B cell (primary cell): ENCODE measurements around the gene AAR2. TPM values are rescaled to one million over a fixed set of nuclear protein-coding genes. Genes with fewer than 3 reads are reported as not detected.

Source experiments
- ATAC-seq: fragments of 200-7000 bp; cut with Tn5 transposase; one replicate; pipeline ENCODE4 v1.10.0; 2021; ENCODE audit warnings: low read depth, mild to moderate bottlenecking, moderate number of reproducible peaks, moderate library complexity
- CTCF ChIA-PET: fragments of 350-600 bp; sonication (Branson Sonifier 250); formaldehyde crosslinking; loops from one replicate; lab custom pipeline; 2021; ENCODE audit warnings: antibody characterized with exemption, inconsistent platforms; lab: Charles Lee
- POLR2A ChIA-PET: fragments of 350-600 bp; sonication (Branson Sonifier 250); formaldehyde crosslinking; loops from one replicate; lab custom pipeline; 2021; ENCODE audit warnings: antibody characterized with exemption; lab: Charles Lee
- DNase-seq: peaks from one replicate; pipeline ENCODE4 v3.0.0; 2013
- H2AFZ ChIP-seq: 2 replicates; pipeline ENCODE4 v1.6.1; 2012; ENCODE audit warnings: mild to moderate bottlenecking, low read depth, low read length; ENCODE audit not compliant: insufficient read depth, poor library complexity, severe bottlenecking
- H3K27ac ChIP-seq, 2 donors: 1 replicate in 1 of 2; 2 replicates in 1 of 2; pipeline ENCODE4 v1.5.1; 2012 to 2013; ENCODE audit warnings: low read length in 2 of 2, mild to moderate bottlenecking in 2 of 2, moderate library complexity in 1 of 2
- H3K27me3 ChIP-seq, 4 experiments: fragments of 200-600 bp in 1 of 4; sonication (generic) in 1 of 4; replicated peaks in 1 of 4; 1 replicate in 2 of 4; 2 replicates in 2 of 4; pipeline versions ENCODE4 v1.6.1 to v1.7.0; 2013 to 2016; ENCODE audit warnings: low read length in 3 of 4, mild to moderate bottlenecking in 2 of 4, mixed read lengths in 1 of 4, moderate library complexity in 1 of 4; ENCODE audit not compliant: insufficient read depth in 4 of 4, control insufficient read depth in 3 of 4; ENCODE audit errors: control extremely low read depth in 1 of 4
- H3K36me3 ChIP-seq, 2 experiments: replicated peaks in 1 of 2; 1 replicate in 1 of 2; 2 replicates in 1 of 2; pipeline versions ENCODE4 v1.6.1 to v1.7.1; 2013; ENCODE audit warnings: low read length in 1 of 2; ENCODE audit not compliant: insufficient read depth in 2 of 2, control insufficient read depth in 1 of 2; ENCODE audit errors: control extremely low read depth in 1 of 2, extremely low read depth in 1 of 2
- H3K4me1 ChIP-seq, 2 donors: fragments of 200-600 bp in 1 of 2; sonication (generic) in 1 of 2; 1 replicate in 1 of 2; 2 replicates in 1 of 2; pipeline versions ENCODE4 v1.5.1 to v1.6.1; 2013 to 2017; ENCODE audit warnings: low read length in 2 of 2; ENCODE audit not compliant: control insufficient read depth in 2 of 2, insufficient read depth in 2 of 2
- H3K4me2 ChIP-seq: replicated peaks from 2 replicates; pipeline ENCODE3; 2012; ENCODE audit warnings: mild to moderate bottlenecking, low read depth, low read length; ENCODE audit not compliant: poor library complexity, severe bottlenecking
- H3K4me3 ChIP-seq, 5 experiments: fragments of 200-600 bp in 1 of 5; sonication (generic) in 1 of 5; 1 replicate in 3 of 5; 2 replicates in 2 of 5; pipeline versions ENCODE4 v1.5.1 to v1.7.0; 2011 to 2016; ENCODE audit warnings: low read length in 4 of 5, mild to moderate bottlenecking in 4 of 5, low read depth in 2 of 5, control low read depth in 1 of 5, moderate library complexity in 1 of 5; ENCODE audit not compliant: insufficient read depth in 1 of 5; ENCODE audit errors: control extremely low read depth in 1 of 5, extremely low read depth in 1 of 5
- H3K79me2 ChIP-seq: fragments of 200-600 bp; sonication (generic); one replicate; pipeline ENCODE4 v1.6.0; 2016; ENCODE audit warnings: low read length; ENCODE audit not compliant: control insufficient read depth, insufficient read depth
- H3K9ac ChIP-seq: fragments of 200-600 bp; sonication (generic); 2 replicates; pipeline ENCODE4 v1.6.1; 2017; ENCODE audit warnings: mild to moderate bottlenecking, low read length, moderate library complexity
- H3K9me3 ChIP-seq, 3 donors: one replicate each; pipeline versions ENCODE4 v1.6.1 to v1.7.1; 2013; ENCODE audit warnings: low read length in 2 of 3; ENCODE audit not compliant: control insufficient read depth in 2 of 3, insufficient read depth in 1 of 3; ENCODE audit errors: control extremely low read depth in 1 of 3
- H4K20me1 ChIP-seq: 2 replicates; pipeline ENCODE4 v1.6.0; 2012; ENCODE audit warnings: mild to moderate bottlenecking, low read length; ENCODE audit not compliant: insufficient read depth, control insufficient read depth, poor library complexity, severe bottlenecking
- H3K27ac Mint-ChIP-seq: one replicate; pipeline ENCODE4 v1.8.0; 2021; ENCODE audit warnings: mixed read lengths
- H3K27me3 Mint-ChIP-seq: one replicate; pipeline ENCODE4 v1.8.0; 2021; ENCODE audit warnings: mixed read lengths
- H3K4me1 Mint-ChIP-seq: one replicate; pipeline ENCODE4 v1.8.0; 2021; ENCODE audit warnings: mixed read lengths
- H3K4me3 Mint-ChIP-seq: one replicate; pipeline ENCODE4 v1.8.0; 2021; ENCODE audit warnings: mixed read lengths
- H3K9me3 Mint-ChIP-seq: one replicate; pipeline ENCODE4 v1.8.0; 2022; ENCODE audit warnings: mixed read lengths; ENCODE audit not compliant: insufficient read depth
- CTCF ChIP-seq: fragments of 200-600 bp; IDR thresholded peaks from one replicate; pipeline ENCODE4 v1.8.0; 2022; ENCODE audit warnings: antibody characterized with exemption, mild to moderate bottlenecking
- EZH2 ChIP-seq: IDR thresholded peaks from 2 replicates; pipeline ENCODE4 v1.6.1; 2012; ENCODE audit warnings: borderline replicate concordance, low read depth, mild to moderate bottlenecking, moderate library complexity, low read length; ENCODE audit not compliant: insufficient read depth, poor library complexity, severe bottlenecking
- WGBS: methylation state at CpG from one replicate; pipeline ENCODE4 v1.1.5; 2013; ENCODE audit warnings: missing lambda C conversion rate; ENCODE audit not compliant: insufficient coverage; 5-methylcytosine and 5-hydroxymethylcytosine counted together
- intact Hi-C: fragments of 100-400 bp; cut with micrococcal nuclease; formaldehyde crosslinking; loops from one replicate; pipeline ENCODE4 v1.10.0; 2022
- polyA plus RNA-seq: library from polyadenylated mRNA; depleted of rRNA; stranded (reverse); fragments of >200 nt; gene quantifications from 2 replicates; pipeline ENCODE4 v1.2.3, GENCODE V29; 2012
- total RNA-seq, 2 donors: library from RNA; stranded (reverse); fragments of 120-200 nt in 1 of 2; gene quantifications; 1 replicate in 1 of 2; 2 replicates in 1 of 2; pipeline versions ENCODE4 v1.2.3 to v1.2.4, GENCODE V29; 2013 to 2022

The AAR2 gene
- total and polyA plus RNA-seq, 2 donors (not counting 1 experiment from before 2014, with no cell fraction given): 10.3 to 21.3 TPM

GRCh38 chr20:36246401-36246800 lies 10.1 kb downstream of the AAR2 start:
- CTCF ChIA-PET: interaction anchor here (0.6 to 1.5 kb wide), 3 partner anchors 44 to 468 kb away, joined by 3 read pairs; no protein-coding TSS in a partner anchor
- H3K9me3 ChIP-seq: no peaks in the 10 kb centered on the region
- H4K20me1 ChIP-seq: peaks cover 23% of the 10 kb centered on the region
- H3K27ac Mint-ChIP-seq: no peak overlapping the region
- no peaks in the 10 kb centered on the region for H3K9me3 Mint-ChIP-seq
- H2AFZ ChIP-seq: no peak overlapping the region
- peaks cover 2 to 78% of the 10 kb centered on the region in 2 experiments for H3K36me3 ChIP-seq
- no peak for DNase-seq
- intact Hi-C loops: no loop called here
- H3K27ac ChIP-seq: no peak overlapping the region
- no peak for TF ChIP-seq CTCF
- no peak for TF ChIP-seq EZH2
- WGBS: 100% methylated on average over 4 of the region's 4 CpGs
- no peak overlapping the region for H3K4me3 Mint-ChIP-seq
- H3K4me2 ChIP-seq: no peak overlapping the region
- POLR2A ChIA-PET: no interaction called here
- H3K9ac ChIP-seq: no peak overlapping the region
- peaks cover 65% of the 10 kb centered on the region for H3K79me2 ChIP-seq
- peaks cover 7% of the 10 kb centered on the region for H3K4me1 Mint-ChIP-seq
- no peaks in the 10 kb centered on the region for H3K4me1 ChIP-seq
- no peak for ATAC-seq
- no peaks in the 10 kb centered on the region for H3K27me3 Mint-ChIP-seq
- H3K27me3 ChIP-seq: no peaks in the 10 kb centered on the region
- H3K4me3 ChIP-seq: no peak overlapping the region

GRCh38 chr20:36248836-36249235 lies 12.6 kb downstream of the AAR2 start:
- no peak overlapping the region for H3K9ac ChIP-seq
- H3K4me3 ChIP-seq: no peak overlapping the region
- H3K9me3 Mint-ChIP-seq: no peaks in the 10 kb centered on the region
- CTCF ChIA-PET: no interaction called here
- H3K4me3 Mint-ChIP-seq: no peak overlapping the region
- TF ChIP-seq CTCF: no peak
- TF ChIP-seq EZH2: no peak
- H3K4me2 ChIP-seq: no peak overlapping the region
- DNase-seq (no peak), ATAC-seq (no peak)
- POLR2A ChIA-PET: no interaction called here
- H2AFZ ChIP-seq: no peak overlapping the region
- no peaks in the 10 kb centered on the region for H3K27me3 ChIP-seq
- no CpG with 5 or more reads among the region's 4 CpGs for WGBS
- H4K20me1 ChIP-seq: peaks cover 32% of the 10 kb centered on the region
- H3K4me1 Mint-ChIP-seq: peaks cover 7% of the 10 kb centered on the region
- no peaks in the 10 kb centered on the region for H3K27me3 Mint-ChIP-seq
- intact Hi-C loops: no loop called here
- H3K79me2 ChIP-seq: peaks cover 43% of the 10 kb centered on the region
- H3K36me3 ChIP-seq: peaks cover 2 to 82% of the 10 kb centered on the region in 2 experiments
- no peaks in the 10 kb centered on the region for H3K9me3 ChIP-seq
- H3K4me1 ChIP-seq: no peaks in the 10 kb centered on the region
- no peak overlapping the region for H3K27ac ChIP-seq
- H3K27ac Mint-ChIP-seq: no peak overlapping the region
